OCI-LY1 (cell line): ENCODE data around the gene TPP1.

Experiments
- H2AFZ ChIP-seq: fragments of 200-600 bp; sonication (generic), shearing (Covaris generic); 2 replicates; pipeline ENCODE4 v1.6.0; 2014; ENCODE audit warnings: antibody characterized with exemption, mild to moderate bottlenecking, low read length
- H3F3A ChIP-seq: fragments of 200-600 bp; sonication (generic), shearing (Covaris generic); 2 replicates; pipeline ENCODE4 v1.6.0; 2014; ENCODE audit warnings: mild to moderate bottlenecking, antibody characterized with exemption, low read length, moderate library complexity; ENCODE audit not compliant: insufficient read depth
- H3K27ac ChIP-seq: fragments of 200-600 bp; sonication (generic); 2 replicates; pipeline ENCODE4 v1.5.1; 2014; ENCODE audit warnings: low read length, mixed run types, mild to moderate bottlenecking, low read depth; ENCODE audit not compliant: poor library complexity, severe bottlenecking
- H3K27me3 ChIP-seq: fragments of 200-600 bp; sonication (generic); 2 replicates; pipeline ENCODE4 v1.6.0; 2014; ENCODE audit warnings: antibody characterized with exemption, mild to moderate bottlenecking, low read length, moderate library complexity; ENCODE audit not compliant: insufficient read depth
- H3K36me3 ChIP-seq: fragments of 200-600 bp; sonication (generic); 2 replicates; pipeline ENCODE4 v1.6.1; 2014; ENCODE audit warnings: mild to moderate bottlenecking, antibody characterized with exemption, low read length, moderate library complexity, mixed read lengths; ENCODE audit not compliant: insufficient read depth
- H3K4me1 ChIP-seq: fragments of 200-600 bp; sonication (generic); 2 replicates; pipeline ENCODE4 v1.5.1; 2014; ENCODE audit warnings: mild to moderate bottlenecking, low read length, moderate library complexity; ENCODE audit not compliant: insufficient read depth, severe bottlenecking
- H3K4me2 ChIP-seq: fragments of 200-600 bp; sonication (generic), shearing (Covaris generic); 2 replicates; pipeline ENCODE4 v1.6.1; 2014; ENCODE audit warnings: low read length
- H3K4me3 ChIP-seq: fragments of 200-600 bp; sonication (generic); 2 replicates; pipeline ENCODE4 v1.5.1; 2014; ENCODE audit warnings: low read length, low read depth, mild to moderate bottlenecking, mixed read lengths; ENCODE audit not compliant: poor library complexity, severe bottlenecking
- H3K79me2 ChIP-seq: fragments of 200-600 bp; shearing (Covaris generic); 2 replicates; pipeline ENCODE4 v1.6.1; 2016; ENCODE audit warnings: mixed run types, low read length, mixed read lengths; ENCODE audit not compliant: insufficient read depth
- H3K9ac ChIP-seq: fragments of 200-600 bp; sonication (generic), shearing (Covaris generic); 2 replicates; pipeline ENCODE4 v1.6.1; 2014; ENCODE audit warnings: mild to moderate bottlenecking, low read length, mixed read lengths
- H3K9me2 ChIP-seq: fragments of 200-600 bp; sonication (generic), shearing (Covaris generic); 2 replicates; pipeline ENCODE4 v1.6.1; 2014; ENCODE audit warnings: low read depth, mild to moderate bottlenecking, low read length, mixed read lengths
- H3K9me3 ChIP-seq: fragments of 200-600 bp; shearing (Covaris generic); 2 replicates; pipeline ENCODE4 v1.6.1; 2014; ENCODE audit warnings: low read length, mixed read lengths
- H4K20me1 ChIP-seq: fragments of 200-600 bp; sonication (generic), shearing (Covaris generic); 2 replicates; pipeline ENCODE4 v1.6.0; 2016; ENCODE audit warnings: mild to moderate bottlenecking, low read length; ENCODE audit not compliant: insufficient read depth
- CTCF ChIP-seq: fragments of 200-600 bp; sonication (generic), shearing (Covaris generic); IDR thresholded peaks from 2 replicates; pipeline ENCODE4 v1.5.1; 2017; ENCODE audit warnings: mild to moderate bottlenecking, antibody characterized with exemption, low read length, moderate library complexity, mixed read lengths
- EZH2 ChIP-seq: fragments of 200-600 bp; sonication (generic), shearing (Covaris generic); IDR thresholded peaks from 2 replicates; pipeline ENCODE4 v1.8.0; 2017; ENCODE audit warnings: borderline replicate concordance, mixed run types, mild to moderate bottlenecking, antibody characterized with exemption, low read length, moderate library complexity, mixed read lengths

The TPP1 gene

GRCh38 chr11:6583584-6583983, 35.6 kb downstream of the TPP1 start:
- no peak overlapping the region for H3K4me2 ChIP-seq
- TF ChIP-seq EZH2 (no peak), CTCF (no peak)
- no peaks in the 10 kb centered on the region for H3K79me2 ChIP-seq
- no peak overlapping the region for H2AFZ ChIP-seq
- peaks cover 22% of the 10 kb centered on the region for H3K36me3 ChIP-seq
- H3K4me3 ChIP-seq: no peak overlapping the region
- H3K9me2 ChIP-seq: no peaks in the 10 kb centered on the region
- H3K9me3 ChIP-seq: peaks cover 5% of the 10 kb centered on the region; the same call in 1 of the 2 replicates
- no peaks in the 10 kb centered on the region for H3F3A ChIP-seq
- no peaks in the 10 kb centered on the region for H3K27me3 ChIP-seq
- H3K9ac ChIP-seq: no peak overlapping the region
- no peak overlapping the region for H3K27ac ChIP-seq
- no peaks in the 10 kb centered on the region for H4K20me1 ChIP-seq
- no peaks in the 10 kb centered on the region for H3K4me1 ChIP-seq

- H3K79me2 ChIP-seq: no peaks in the 10 kb centered on the region
- H4K20me1 ChIP-seq: no peaks in the 10 kb centered on the region
- H3K9me2 ChIP-seq: no peaks in the 10 kb centered on the region
- H3K4me3 ChIP-seq: no peak overlapping the region
- no peak overlapping the region for H3K27ac ChIP-seq
- TF ChIP-seq EZH2 (no peak), CTCF (no peak)
- no peak overlapping the region for H3K4me2 ChIP-seq
- H3K9ac ChIP-seq: no peak overlapping the region
- H3K4me1 ChIP-seq: no peaks in the 10 kb centered on the region
- no peaks in the 10 kb centered on the region for H3K27me3 ChIP-seq
- H3K36me3 ChIP-seq: 0 out of 2 replicates have a peak, but pooled peaks cover 3% of the 10 kb centered on the region
- no peak overlapping the region for H2AFZ ChIP-seq
- H3F3A ChIP-seq: no peaks in the 10 kb centered on the region
- H3K9me3 ChIP-seq: peaks cover 4% of the 10 kb centered on the region; the same call in 1 of the 2 replicates
These were observed 39.5 kb downstream of the TPP1 start for GRCh38 chr11:6579681-6580080.

GRCh38 chr11:6578134-6578533, 41.1 kb downstream of the TPP1 start:
- H3K9me3 ChIP-seq: no peaks in the 10 kb centered on the region

More at GRCh38 chr11:6578134-6578533, 41.1 kb downstream of the TPP1 start:
- Histone ChIP-seq H3F3A (no peaks in the 10 kb centered on the region), H4K20me1 (no peaks in the 10 kb centered on the region), H3K4me2 (no peak overlapping the region), H2AFZ (no peak overlapping the region), H3K4me3 (no peak overlapping the region), H3K36me3 (no peaks in the 10 kb centered on the region), H3K27ac (no peak overlapping the region), H3K9ac (no peak overlapping the region), H3K9me2 (no peaks in the 10 kb centered on the region), H3K27me3 (no peaks in the 10 kb centered on the region), H3K79me2 (no peaks in the 10 kb centered on the region), H3K4me1 (no peaks in the 10 kb centered on the region)
- no peak for TF ChIP-seq CTCF
- TF ChIP-seq EZH2: no peak
